Measurements from ENCODE around the gene PLA2G3.

Gene PLA2G3

DNA sequence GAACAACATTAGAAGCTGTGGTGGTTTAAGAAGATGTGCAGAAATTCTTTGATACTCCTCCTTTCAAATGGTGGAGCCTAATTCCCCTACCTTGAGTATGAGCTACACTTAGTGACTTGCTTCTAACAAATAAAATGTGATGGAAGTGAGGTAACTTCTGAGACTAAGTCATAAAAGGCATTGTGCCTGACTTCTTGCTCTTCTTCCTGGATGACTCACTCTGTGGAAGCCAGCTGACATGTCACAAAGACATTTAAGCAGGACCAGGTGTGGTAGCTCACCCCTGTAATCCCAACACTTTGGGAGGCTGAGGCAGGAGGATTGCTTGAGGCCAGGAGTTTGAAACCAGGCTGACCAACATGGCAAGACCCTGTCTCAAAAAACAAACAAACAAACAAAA is 3.9 kb upstream of the PLA2G3 start:
- no peak for DNase-seq

GRCh38 chr22:31143537-31143936 is 3.2 kb upstream of the PLA2G3 start:
- no peak for DNase-seq

DNA sequence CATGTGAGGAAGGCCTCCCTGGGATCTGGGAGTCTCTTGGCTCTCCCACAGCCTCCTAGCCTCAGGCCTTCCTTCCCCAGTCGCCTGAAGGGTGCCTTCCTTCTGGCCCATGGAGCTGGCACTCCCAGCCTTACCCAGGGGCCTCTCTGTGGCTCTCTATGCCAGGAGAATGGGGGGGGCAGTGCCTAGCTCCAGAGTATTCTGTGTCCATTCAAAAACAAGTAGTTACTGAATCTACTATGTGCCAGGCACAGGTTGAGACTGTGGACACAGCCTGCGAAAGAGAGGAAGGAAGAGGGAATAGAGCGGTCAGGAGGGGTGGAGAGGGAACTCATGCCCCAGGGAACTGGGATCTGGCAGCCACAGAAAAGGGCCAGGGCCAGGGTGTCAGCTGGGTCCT is 2.7 kb upstream of the PLA2G3 start:
- no peak for DNase-seq

- DNase-seq, result no peak
Measured at GRCh38 chr22:31142285-31142684, 2.0 kb upstream of the PLA2G3 start.

DNA sequence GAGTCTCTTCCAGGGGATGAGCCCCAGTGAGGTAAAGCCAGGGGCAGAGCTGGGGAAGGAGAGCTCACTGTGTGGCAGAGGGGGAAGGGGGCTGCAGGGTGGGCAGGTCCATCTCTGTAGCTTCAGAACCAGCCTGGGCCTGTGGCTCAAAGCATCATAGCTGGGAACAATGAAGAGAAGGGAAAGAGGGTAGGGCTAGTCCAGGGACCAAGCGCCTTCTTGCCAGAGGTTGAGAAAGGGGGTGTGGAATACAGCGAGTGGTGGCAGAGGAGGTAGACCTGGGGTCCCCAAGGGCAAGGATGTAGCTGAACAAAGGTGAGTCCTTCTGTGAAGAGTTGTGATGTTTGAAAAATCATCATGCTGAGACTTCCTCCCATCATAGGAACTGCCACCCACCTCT is 1.2 kb upstream of the PLA2G3 start:
- DNase-seq, result no peak

GRCh38 chr22:31140746-31141145 is 438 bp upstream of the PLA2G3 start:
- no peak for DNase-seq

DNA sequence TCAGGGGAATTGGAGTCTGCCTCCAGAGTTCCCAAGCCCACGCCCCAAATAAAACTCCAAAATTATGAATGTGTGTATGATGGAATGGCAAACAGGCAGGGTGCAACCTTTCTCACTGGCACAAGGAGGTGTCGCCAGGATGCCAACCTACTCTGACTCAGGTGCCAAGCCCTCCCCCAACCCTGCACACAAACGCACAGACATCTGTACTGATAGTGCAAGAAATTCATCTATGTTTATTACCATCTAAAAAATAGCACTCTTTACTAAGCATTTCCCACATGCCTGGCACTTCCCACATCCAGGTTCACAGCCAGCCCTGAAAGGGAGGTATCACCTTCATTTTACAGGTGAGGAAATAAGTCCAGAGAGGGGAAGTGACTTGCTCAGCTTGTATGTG is 1.2 kb downstream of the PLA2G3 start:
- no peak for DNase-seq

GRCh38 chr22:31138126-31138525 is 2.2 kb downstream of the PLA2G3 start:
- no peak for DNase-seq

- no peak for DNase-seq
Measured at GRCh38 chr22:31137721-31138120, 2.6 kb downstream of the PLA2G3 start.

DNA sequence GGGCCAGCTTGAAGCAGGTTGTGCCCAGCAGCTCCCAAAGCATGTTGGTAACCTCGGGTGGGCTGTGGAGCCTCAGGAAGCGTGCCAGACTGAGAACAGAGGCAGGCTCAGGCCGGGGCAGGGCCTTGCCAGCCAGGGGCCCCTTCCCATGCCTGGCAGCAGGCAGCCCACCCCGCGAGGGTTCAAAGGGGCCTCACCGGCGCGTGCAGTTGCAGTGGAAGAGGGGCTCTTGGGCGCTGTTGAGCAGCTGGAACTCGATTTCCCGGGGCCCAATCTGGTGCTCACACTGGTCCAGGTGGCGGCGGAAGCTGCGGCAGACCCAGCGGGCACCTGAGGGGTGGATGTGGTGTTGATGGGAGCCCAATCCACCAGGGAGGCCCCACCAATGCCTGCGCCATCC is 3.6 kb downstream of the PLA2G3 start:
- no peak for DNase-seq

- DNase-seq, result no peak
Measured at GRCh38 chr22:31136155-31136554, 4.2 kb downstream of the PLA2G3 start.

- DNase-seq, result no peak
Measured at GRCh38 chr22:31135706-31136105, 4.6 kb downstream of the PLA2G3 start.

- DNase-seq, result no peak
Measured at GRCh38 chr22:31134688-31135087, 5.6 kb downstream of the PLA2G3 start.

- DNase-seq, result no peak
Measured at GRCh38 chr22:31133911-31134310, 6.4 kb downstream of the PLA2G3 start.

- DNase-seq, result no peak
Measured at GRCh38 chr22:31130873-31131272, 9.4 kb downstream of the PLA2G3 start.

DNA sequence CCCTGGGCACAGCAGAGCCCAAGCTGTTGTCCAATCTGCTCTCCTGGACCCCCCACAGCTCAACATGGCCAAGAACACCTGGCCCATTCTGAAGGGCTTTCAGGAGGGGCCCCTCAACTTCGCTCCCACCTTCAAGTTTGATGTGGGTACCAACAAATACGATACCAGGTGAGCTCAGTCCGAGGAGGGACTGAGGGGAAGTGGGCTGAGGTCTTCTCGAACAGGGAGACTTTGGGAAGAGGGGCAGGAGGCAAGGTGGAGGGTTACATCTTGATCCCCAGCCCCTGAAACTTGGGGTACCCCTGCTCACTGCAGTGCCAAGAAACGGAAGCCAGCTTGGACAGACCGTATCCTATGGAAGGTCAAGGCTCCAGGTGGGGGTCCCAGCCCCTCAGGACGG is 12.2 kb downstream of the PLA2G3 start:
- no peak for DNase-seq

DNA sequence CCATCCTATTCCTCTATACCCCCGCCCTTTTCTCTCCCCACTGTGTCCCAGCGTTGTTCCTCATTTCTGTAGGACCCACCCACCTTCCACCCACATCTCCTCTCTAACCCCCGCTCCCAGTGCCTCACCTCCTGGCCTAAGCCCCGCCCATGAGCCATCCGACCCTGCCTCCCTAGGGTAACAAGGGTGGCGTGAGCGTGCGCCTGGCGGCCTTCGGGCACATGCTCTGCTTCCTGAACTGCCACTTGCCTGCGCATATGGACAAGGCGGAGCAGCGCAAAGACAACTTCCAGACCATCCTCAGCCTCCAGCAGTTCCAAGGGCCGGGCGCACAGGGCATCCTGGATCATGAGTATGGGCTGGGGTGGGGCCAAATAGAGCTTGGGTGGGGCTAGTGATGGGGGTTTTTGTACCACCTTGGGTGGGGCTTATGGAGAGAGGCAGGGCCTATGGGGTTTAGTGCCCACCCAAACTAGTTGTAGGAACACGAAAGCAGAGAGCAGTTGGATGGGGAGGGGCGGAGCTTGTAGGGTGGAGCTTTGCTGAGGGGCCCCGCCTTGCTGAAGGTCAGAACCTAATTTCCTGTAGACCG is 13.0 kb downstream of the PLA2G3 start:
- no peak for DNase-seq

- no peak for DNase-seq
Measured at GRCh38 chr22:31126869-31127175, 13.5 kb downstream of the PLA2G3 start.

DNA sequence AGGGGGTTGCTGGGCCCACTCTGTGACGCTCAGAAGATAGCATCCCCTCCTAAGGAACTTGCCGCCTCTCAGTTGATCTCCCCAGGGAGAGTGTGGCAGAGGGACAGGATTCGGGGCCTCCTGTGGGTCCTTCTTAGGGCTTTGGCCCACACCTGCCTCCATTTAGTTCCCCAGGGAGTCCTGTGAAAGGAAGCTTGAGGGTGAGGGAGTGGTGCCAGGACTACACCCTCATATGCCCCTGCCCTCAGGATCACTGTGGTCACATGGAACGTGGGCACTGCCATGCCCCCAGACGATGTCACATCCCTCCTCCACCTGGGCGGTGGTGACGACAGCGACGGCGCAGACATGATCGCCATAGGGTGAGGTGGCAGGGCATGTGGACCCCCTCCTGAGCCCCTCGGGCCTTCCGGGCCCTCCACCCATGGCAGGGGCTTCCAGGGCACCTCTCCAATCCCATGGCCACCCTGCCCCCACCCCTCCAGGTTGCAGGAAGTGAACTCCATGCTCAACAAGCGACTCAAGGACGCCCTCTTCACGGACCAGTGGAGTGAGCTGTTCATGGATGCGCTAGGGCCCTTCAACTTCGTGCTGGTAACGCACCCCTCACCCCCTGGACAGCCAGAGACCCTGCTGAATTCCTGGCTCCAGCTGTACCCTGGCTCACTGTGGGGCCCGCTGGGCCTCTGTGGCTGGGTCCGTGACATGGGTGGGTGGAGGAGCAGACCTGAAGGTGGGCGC is 14.0 kb downstream of the PLA2G3 start:
- no peak for DNase-seq

- DNase-seq, result no peak
Measured at GRCh38 chr22:31125521-31126117, 14.7 kb downstream of the PLA2G3 start.

DNA sequence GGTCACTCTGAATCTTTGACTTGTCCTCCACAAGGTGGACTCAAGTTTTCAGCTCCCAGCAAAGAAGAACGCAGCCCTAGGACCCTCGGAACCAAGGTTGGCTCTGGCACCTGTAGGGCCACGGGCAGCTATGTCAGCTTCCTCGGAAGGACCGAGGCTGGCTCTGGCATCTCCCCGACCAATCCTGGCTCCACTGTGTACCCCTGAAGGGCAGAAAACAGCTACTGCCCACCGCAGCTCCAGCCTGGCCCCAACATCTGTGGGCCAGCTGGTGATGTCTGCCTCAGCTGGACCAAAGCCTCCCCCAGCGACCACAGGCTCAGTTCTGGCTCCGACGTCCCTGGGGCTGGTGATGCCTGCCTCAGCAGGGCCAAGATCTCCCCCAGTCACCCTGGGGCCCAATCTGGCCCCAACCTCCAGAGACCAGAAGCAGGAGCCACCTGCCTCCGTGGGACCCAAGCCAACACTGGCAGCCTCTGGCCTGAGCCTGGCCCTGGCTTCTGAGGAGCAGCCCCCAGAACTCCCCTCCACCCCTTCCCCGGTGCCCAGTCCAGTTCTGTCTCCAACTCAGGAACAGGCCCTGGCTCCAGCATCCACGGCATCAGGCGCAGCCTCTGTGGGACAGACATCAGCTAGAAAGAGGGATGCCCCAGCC is 15.4 kb downstream of the PLA2G3 start:
- no peak for DNase-seq

- DNase-seq, result no peak
Measured at GRCh38 chr22:31124290-31124689, 16.0 kb downstream of the PLA2G3 start.

DNA sequence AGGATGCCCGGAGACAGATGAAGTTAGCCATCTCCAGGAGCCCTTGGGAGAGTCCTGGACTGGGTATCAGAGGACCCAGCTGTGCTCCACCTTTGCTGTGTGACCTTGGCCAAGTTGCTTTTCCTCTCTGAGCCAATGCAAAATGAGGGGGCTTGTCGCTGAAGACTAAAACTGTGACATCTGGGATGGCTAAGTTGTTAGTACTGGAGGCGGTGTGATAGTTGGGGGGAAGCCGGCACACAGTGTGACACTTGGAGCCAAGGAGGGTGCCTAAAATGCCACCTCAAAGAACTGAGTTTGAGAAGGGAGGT is 17.1 kb downstream of the PLA2G3 start:
- DNase-seq, result no peak

DNA sequence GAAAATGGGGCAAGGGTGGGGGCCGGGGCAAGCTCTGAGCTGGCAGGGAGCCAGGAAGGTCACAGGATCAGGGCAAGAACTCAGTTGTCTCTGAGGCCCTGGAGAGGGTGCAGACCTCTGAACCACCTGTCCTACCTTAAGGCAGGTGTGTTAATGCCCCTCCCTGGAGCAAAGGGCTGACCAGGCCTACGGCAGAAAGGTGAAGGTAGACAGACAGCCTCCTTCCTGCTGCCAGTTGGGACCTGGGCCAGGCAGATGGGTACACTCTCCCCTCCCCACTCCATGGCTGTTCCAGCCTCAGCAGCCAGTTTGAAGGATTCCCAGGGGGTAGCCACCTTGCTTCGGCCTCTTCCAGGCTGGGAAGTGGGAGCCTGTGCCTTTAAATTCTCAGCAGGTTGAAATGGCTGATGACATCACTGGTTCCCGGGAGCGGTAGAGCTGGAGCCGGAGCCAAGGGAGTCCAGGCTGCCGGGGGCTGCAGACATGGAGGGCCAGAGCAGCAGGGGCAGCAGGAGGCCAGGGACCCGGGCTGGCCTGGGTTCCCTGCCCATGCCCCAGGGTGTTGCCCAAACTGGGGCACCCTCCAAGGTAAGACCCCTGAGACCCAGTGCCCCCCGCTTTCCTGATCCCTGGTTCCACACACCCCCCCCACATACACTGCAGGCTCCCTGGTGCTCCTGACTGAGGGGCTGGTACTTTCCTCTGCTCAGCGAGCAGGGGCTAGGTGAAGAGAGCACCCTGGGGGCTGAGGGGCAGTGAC is 17.6 kb downstream of the PLA2G3 start, which contains the start of gene INPP5J:
INPP5J (plus strand) TSS at position 435 of the 760 bp plus-strand sequence; CDS start at position 484, 49 bp downstream.
- peak; percentile 54 for DNase-seq
